GM12801 (cell line): ENCODE measurements around the gene PDE4D.

Source experiments
- TF ChIP-seq, protein P1 (sequence below): IDR thresholded peaks from one replicate; pipeline ENCODE4 v1.5.1; 2011; ENCODE audit warnings: control low read depth; ENCODE audit not compliant: insufficient read length; ENCODE audit errors: extremely low read depth

Gene PDE4D

GRCh38 chr5:59582746-59583145, 310.8 kb downstream of the PDE4D start:
- TF ChIP-seq, protein P1, sequence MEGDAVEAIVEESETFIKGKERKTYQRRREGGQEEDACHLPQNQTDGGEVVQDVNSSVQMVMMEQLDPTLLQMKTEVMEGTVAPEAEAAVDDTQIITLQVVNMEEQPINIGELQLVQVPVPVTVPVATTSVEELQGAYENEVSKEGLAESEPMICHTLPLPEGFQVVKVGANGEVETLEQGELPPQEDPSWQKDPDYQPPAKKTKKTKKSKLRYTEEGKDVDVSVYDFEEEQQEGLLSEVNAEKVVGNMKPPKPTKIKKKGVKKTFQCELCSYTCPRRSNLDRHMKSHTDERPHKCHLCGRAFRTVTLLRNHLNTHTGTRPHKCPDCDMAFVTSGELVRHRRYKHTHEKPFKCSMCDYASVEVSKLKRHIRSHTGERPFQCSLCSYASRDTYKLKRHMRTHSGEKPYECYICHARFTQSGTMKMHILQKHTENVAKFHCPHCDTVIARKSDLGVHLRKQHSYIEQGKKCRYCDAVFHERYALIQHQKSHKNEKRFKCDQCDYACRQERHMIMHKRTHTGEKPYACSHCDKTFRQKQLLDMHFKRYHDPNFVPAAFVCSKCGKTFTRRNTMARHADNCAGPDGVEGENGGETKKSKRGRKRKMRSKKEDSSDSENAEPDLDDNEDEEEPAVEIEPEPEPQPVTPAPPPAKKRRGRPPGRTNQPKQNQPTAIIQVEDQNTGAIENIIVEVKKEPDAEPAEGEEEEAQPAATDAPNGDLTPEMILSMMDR, result no peak

GRCh38 chr5:59579824-59580167, 313.7 kb downstream of the PDE4D start:
- TF ChIP-seq, protein P1, result no peak

GRCh38 chr5:59579101-59579823, 314.3 kb downstream of the PDE4D start:
- TF ChIP-seq, protein P1, result no peak

- TF ChIP-seq, protein P1, result no peak
Observed at GRCh38 chr5:59577485-59577884, 316.0 kb downstream of the PDE4D start.

- TF ChIP-seq, protein P1, result no peak
Observed at GRCh38 chr5:59575648-59576445, 317.7 kb downstream of the PDE4D start.

GRCh38 chr5:59571067-59571466, 322.5 kb downstream of the PDE4D start:
- TF ChIP-seq, protein P1, result no peak

DNA sequence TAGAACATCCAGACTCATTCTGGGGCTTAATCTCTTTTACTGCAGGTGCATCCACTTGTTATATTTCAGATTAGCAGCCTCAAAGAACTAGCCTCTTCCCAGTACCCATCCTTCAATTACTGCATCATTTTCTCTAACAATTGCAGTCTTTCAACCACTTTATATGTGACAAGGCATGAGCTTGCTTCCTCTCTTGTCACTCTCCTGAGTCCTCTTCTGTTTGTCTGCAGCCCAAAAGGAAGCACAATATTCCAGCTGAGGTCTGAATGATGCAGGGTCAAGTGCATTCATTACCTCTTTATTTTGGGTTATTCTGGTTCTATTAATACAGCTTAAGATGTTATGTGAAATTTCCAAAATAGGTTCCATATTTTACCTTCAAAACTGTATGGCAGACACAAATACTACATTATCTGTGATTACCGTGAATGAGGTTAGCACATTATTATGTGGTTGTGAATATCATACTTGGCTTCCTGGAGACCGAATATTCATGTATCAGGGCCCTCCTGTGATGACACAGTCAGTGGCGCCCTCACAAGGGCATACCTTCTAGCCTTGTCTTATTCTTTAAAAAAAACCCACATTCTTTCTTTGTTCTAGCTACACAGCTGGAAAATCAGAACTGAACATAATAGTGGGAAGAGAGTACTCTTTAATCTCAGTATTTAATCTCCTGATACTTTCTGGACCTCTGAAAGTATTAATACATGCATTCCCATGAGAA, 323.8 kb downstream of the PDE4D start:
- TF ChIP-seq, protein P1, result no peak
